Kidney (tissue), 14 donors: ENCODE results near the gene ANO6. TPM values are rescaled to one million over a fixed set of nuclear protein-coding genes. Genes with fewer than 3 reads are reported as not detected.

Experiments
- DNase-seq, 5 donors: peaks; one replicate each; pipeline ENCODE4 v3.0.0-alpha.2; 2013 to 2020
- FAIRE-seq: peaks from 2 replicates; lab custom pipeline; 2012; peaks lifted over from hg19 to GRCh38; lab: Jason Lieb, UNC
- H3K27ac ChIP-seq, 2 donors: one replicate each; pipeline ENCODE4 v1.7.0; 2013; ENCODE audit warnings: low read depth in 2 of 2, low read length in 2 of 2, inconsistent platforms in 1 of 2
- H3K27me3 ChIP-seq: one replicate; pipeline ENCODE4 v1.7.1; 2013; ENCODE audit warnings: low read length, inconsistent platforms; ENCODE audit not compliant: control insufficient read depth, insufficient read depth
- H3K36me3 ChIP-seq, 3 donors: one replicate each; pipeline versions ENCODE4 v1.7.0 to v1.7.1; 2013; ENCODE audit warnings: low read length in 3 of 3, control low read depth in 1 of 3, inconsistent platforms in 1 of 3; ENCODE audit not compliant: insufficient read depth in 3 of 3, control insufficient read depth in 2 of 3
- H3K4me1 ChIP-seq, 3 donors: one replicate each; pipeline versions ENCODE4 v1.7.0 to v1.7.1; 2013; ENCODE audit warnings: low read length in 3 of 3, inconsistent platforms in 1 of 3, low read depth in 1 of 3; ENCODE audit not compliant: control insufficient read depth in 2 of 3, insufficient read depth in 2 of 3
- H3K4me3 ChIP-seq, 3 donors: one replicate each; pipeline versions ENCODE4 v1.7.0 to v1.8.1; 2013; ENCODE audit warnings: low read length in 3 of 3, control low read depth in 1 of 3, inconsistent platforms in 1 of 3
- H3K9ac ChIP-seq, 3 donors: one replicate each; pipeline versions ENCODE4 v1.7.0 to v1.7.1; 2013; ENCODE audit warnings: low read length in 3 of 3, control low read depth in 1 of 3, inconsistent platforms in 1 of 3
- H3K9me3 ChIP-seq, 3 donors: one replicate each; pipeline versions ENCODE4 v1.7.0 to v1.7.1; 2013; ENCODE audit warnings: low read length in 3 of 3, control low read depth in 1 of 3, inconsistent platforms in 1 of 3; ENCODE audit not compliant: control insufficient read depth in 2 of 3, insufficient read depth in 1 of 3
- CTCF ChIP-seq: IDR thresholded peaks from 3 replicates; pipeline ENCODE4 v1.5.1; 2012; ENCODE audit warnings: mild to moderate bottlenecking, moderate library complexity, borderline replicate concordance; ENCODE audit not compliant: insufficient read depth; ENCODE audit errors: extremely low read depth
- intact Hi-C: fragments of 100-400 bp; cut with DNase I; formaldehyde crosslinking; loops from one replicate; pipeline ENCODE4 v1.11.1; 2022
- polyA plus RNA-seq: library from polyadenylated mRNA; stranded (reverse); fragments of 350-450 nt; fragmentation: Illumina TruSeq; extraction: RNeasy Lipid Tissue Mini Kit (QIAGEN cat#74804); gene quantifications from one replicate; pipeline ENCODE4 v1.2.3, GENCODE V29; 2014; ENCODE audit warnings: low read depth, low replicate concordance; ENCODE audit not compliant: insufficient read depth
- total RNA-seq: library from RNA; stranded (reverse); fragmentation: NEBNext Ultra II Directional; extraction: Animal tissue kit (Norgen Biotek cat#: 25700); gene quantifications from one replicate; pipeline ENCODE4 v1.2.1, GENCODE V29; 2021
- donor health status: control.
- donor health status: control.
- donor health status: control.
- donor health status: control.
- donor health status: control.
- donor health status: DM: yes; HTN: yes; CAD: no.
- donor health status: Normal renal cell carcinoma (clear cell type).

ANO6 gene
- total and polyA plus RNA-seq, 2 donors from 2014 or later: 17.2 to 46.3 TPM

- intact Hi-C loops: no loop called here
- H3K9ac ChIP-seq: no peak overlapping the region
- H3K4me3 ChIP-seq: no peak overlapping the region
- H3K4me1 ChIP-seq: no peaks in the 10 kb centered on the region
- FAIRE-seq (no peak), DNase-seq (no peak)
- no peak for TF ChIP-seq CTCF
- no peaks in the 10 kb centered on the region for H3K27me3 ChIP-seq
- H3K27ac ChIP-seq: no peak overlapping the region
- H3K9me3 ChIP-seq: no peaks in the 10 kb centered on the region
- H3K36me3 ChIP-seq: peaks cover 0 to 10% (median 0%) of the 10 kb centered on the region in 3 donors
Measured at GRCh38 chr12:45429831-45430230, 213.9 kb downstream of the ANO6 start.

- H3K9ac ChIP-seq: no peak overlapping the region
- no peak overlapping the region for H3K27ac ChIP-seq
- intact Hi-C loops: no loop called here
- TF ChIP-seq CTCF: no peak
- H3K36me3 ChIP-seq: peaks cover 0 to 2% (median 0%) of the 10 kb centered on the region in 3 donors
- no peaks in the 10 kb centered on the region for H3K4me1 ChIP-seq
- no peak for DNase-seq
- no peaks in the 10 kb centered on the region for H3K27me3 ChIP-seq
- no peaks in the 10 kb centered on the region for H3K9me3 ChIP-seq
- FAIRE-seq: no peak
- no peak overlapping the region for H3K4me3 ChIP-seq
Measured at GRCh38 chr12:45431126-45431525, 215.2 kb downstream of the ANO6 start.

GRCh38 chr12:45432710-45433109, 216.8 kb downstream of the ANO6 start:
- Histone ChIP-seq H3K9me3 (no peaks in the 10 kb centered on the region), H3K27ac (no peak overlapping the region), H3K9ac (no peak overlapping the region), H3K4me3 (no peak overlapping the region), H3K27me3 (no peaks in the 10 kb centered on the region), H3K4me1 (no peaks in the 10 kb centered on the region), H3K36me3 (no peaks in the 10 kb centered on the region)
- FAIRE-seq: no peak
- DNase-seq: no peak
- no peak for TF ChIP-seq CTCF
- intact Hi-C loops: no loop called here

- intact Hi-C loops: no loop called here
- no peak for TF ChIP-seq CTCF
- Histone ChIP-seq H3K27me3 (no peaks in the 10 kb centered on the region), H3K9ac (no peak overlapping the region), H3K9me3 (no peaks in the 10 kb centered on the region), H3K27ac (no peak overlapping the region), H3K36me3 (no peaks in the 10 kb centered on the region), H3K4me3 (no peak overlapping the region), H3K4me1 (no peaks in the 10 kb centered on the region)
- FAIRE-seq (no peak), DNase-seq (peak in 3 of 5 donors; percentile 29 to 72 (median 51))
Measured at GRCh38 chr12:45433441-45433868, 217.6 kb downstream of the ANO6 start.
